DND-41 (cell line): ENCODE data around the gene MALAT1.

Source experiments
- EZH2 ChIP-seq: IDR thresholded peaks from 3 replicates; pipeline ENCODE4 v1.6.1; 2012; ENCODE audit warnings: borderline replicate concordance, low read depth, mild to moderate bottlenecking, moderate library complexity, low read length, inconsistent platforms; ENCODE audit not compliant: severe bottlenecking
- TF ChIP-seq, protein P1 (sequence below): IDR thresholded peaks from 2 replicates; pipeline ENCODE4 v1.5.1; 2012; ENCODE audit warnings: borderline replicate concordance, low read length, moderate library complexity, mild to moderate bottlenecking; ENCODE audit not compliant: poor library complexity, severe bottlenecking; ENCODE audit errors: extremely low read depth

DNA sequence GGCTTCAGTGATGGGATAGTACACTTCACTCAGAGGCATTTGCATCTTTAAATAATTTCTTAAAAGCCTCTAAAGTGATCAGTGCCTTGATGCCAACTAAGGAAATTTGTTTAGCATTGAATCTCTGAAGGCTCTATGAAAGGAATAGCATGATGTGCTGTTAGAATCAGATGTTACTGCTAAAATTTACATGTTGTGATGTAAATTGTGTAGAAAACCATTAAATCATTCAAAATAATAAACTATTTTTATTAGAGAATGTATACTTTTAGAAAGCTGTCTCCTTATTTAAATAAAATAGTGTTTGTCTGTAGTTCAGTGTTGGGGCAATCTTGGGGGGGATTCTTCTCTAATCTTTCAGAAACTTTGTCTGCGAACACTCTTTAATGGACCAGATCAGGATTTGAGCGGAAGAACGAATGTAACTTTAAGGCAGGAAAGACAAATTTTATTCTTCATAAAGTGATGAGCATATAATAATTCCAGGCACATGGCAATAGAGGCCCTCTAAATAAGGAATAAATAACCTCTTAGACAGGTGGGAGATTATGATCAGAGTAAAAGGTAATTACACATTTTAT, 4.6 kb downstream of the MALAT1 start:
- TF ChIP-seq, protein P1, sequence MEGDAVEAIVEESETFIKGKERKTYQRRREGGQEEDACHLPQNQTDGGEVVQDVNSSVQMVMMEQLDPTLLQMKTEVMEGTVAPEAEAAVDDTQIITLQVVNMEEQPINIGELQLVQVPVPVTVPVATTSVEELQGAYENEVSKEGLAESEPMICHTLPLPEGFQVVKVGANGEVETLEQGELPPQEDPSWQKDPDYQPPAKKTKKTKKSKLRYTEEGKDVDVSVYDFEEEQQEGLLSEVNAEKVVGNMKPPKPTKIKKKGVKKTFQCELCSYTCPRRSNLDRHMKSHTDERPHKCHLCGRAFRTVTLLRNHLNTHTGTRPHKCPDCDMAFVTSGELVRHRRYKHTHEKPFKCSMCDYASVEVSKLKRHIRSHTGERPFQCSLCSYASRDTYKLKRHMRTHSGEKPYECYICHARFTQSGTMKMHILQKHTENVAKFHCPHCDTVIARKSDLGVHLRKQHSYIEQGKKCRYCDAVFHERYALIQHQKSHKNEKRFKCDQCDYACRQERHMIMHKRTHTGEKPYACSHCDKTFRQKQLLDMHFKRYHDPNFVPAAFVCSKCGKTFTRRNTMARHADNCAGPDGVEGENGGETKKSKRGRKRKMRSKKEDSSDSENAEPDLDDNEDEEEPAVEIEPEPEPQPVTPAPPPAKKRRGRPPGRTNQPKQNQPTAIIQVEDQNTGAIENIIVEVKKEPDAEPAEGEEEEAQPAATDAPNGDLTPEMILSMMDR, result no peak
- no peak for TF ChIP-seq EZH2
